KMS-11 (cell line): Measurements from ENCODE around the gene TSPAN14.

ENCODE experiments used
- H2AFZ ChIP-seq: fragments of 200-600 bp; sonication (generic); 2 replicates; pipeline ENCODE4 v1.6.1; 2016; ENCODE audit warnings: antibody characterized with exemption, mixed run types, low read depth
- H3K27ac ChIP-seq: fragments of 200-600 bp; sonication (generic); 2 replicates; pipeline ENCODE4 v1.6.1; 2016; ENCODE audit warnings: mild to moderate bottlenecking, mixed run types
- H3K27me3 ChIP-seq: fragments of 200-600 bp; sonication (generic); 2 replicates; pipeline ENCODE4 v1.6.1; 2017; ENCODE audit warnings: mild to moderate bottlenecking, low read depth, mixed run types, moderate library complexity; ENCODE audit not compliant: insufficient read depth
- H3K36me3 ChIP-seq: fragments of 200-600 bp; sonication (generic); 2 replicates; pipeline ENCODE4 v1.6.1; 2017; ENCODE audit warnings: mild to moderate bottlenecking, mixed run types; ENCODE audit not compliant: insufficient read depth
- H3K4me1 ChIP-seq: fragments of 200-600 bp; sonication (generic); 2 replicates; pipeline ENCODE4 v1.6.1; 2016; ENCODE audit warnings: mild to moderate bottlenecking, low read depth, mixed run types; ENCODE audit not compliant: poor library complexity, severe bottlenecking
- H3K4me2 ChIP-seq: fragments of 200-600 bp; sonication (generic); 2 replicates; pipeline ENCODE4 v1.7.0; 2016; ENCODE audit warnings: mild to moderate bottlenecking, mixed run types
- H3K4me3 ChIP-seq: fragments of 200-600 bp; sonication (generic); IDR thresholded peaks from 2 replicates; pipeline ENCODE4 v1.6.1; 2017; ENCODE audit warnings: low read depth, low read length, mixed read lengths; ENCODE audit not compliant: insufficient read depth
- H3K79me2 ChIP-seq: fragments of 200-600 bp; sonication (generic); 2 replicates; pipeline ENCODE4 v1.6.1; 2016; ENCODE audit warnings: low read depth, mixed run types; ENCODE audit not compliant: insufficient read depth
- H3K9ac ChIP-seq: fragments of 200-600 bp; sonication (generic); 2 replicates; pipeline ENCODE4 v1.6.1; 2016; ENCODE audit warnings: mild to moderate bottlenecking, mixed run types
- H4K20me1 ChIP-seq: fragments of 200-600 bp; sonication (generic); 2 replicates; pipeline ENCODE4 v1.6.1; 2016; ENCODE audit warnings: mild to moderate bottlenecking, mixed run types; ENCODE audit not compliant: insufficient read depth
- TF ChIP-seq, protein P1 (sequence below): fragments of 200-600 bp; sonication (generic); conservative IDR thresholded peaks from 2 replicates; pipeline ENCODE4 v1.6.1; 2017; ENCODE audit warnings: low read depth, mild to moderate bottlenecking, antibody characterized with exemption, low read length, moderate library complexity, mixed read lengths

The TSPAN14 gene

DNA sequence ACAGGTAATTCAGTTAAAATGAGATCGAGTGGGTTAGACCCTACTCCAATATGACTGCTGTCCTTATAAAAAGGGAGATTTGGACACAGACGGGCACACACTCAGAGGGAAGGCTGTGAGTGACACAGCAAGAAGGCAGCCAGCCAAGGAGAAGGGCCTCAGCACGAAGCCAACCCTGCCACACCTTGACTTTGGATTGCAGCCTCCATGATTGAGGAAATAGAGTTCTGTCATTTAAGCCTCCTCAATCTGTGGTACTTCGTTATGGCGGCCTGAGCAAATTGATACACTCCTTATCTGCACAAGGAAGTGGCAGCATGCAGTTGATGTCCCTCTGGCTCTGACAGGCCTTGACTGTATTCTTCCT, 127.3 kb downstream of the TSPAN14 start:
- Histone ChIP-seq H2AFZ (no peak overlapping the region), H3K9ac (no peak overlapping the region), H4K20me1 (no peaks in the 10 kb centered on the region), H3K4me1 (no peaks in the 10 kb centered on the region), H3K4me3 (no peak overlapping the region), H3K79me2 (no peaks in the 10 kb centered on the region), H3K27ac (no peak overlapping the region), H3K27me3 (no peaks in the 10 kb centered on the region), H3K4me2 (no peak overlapping the region), H3K36me3 (no peaks in the 10 kb centered on the region)
- TF ChIP-seq, protein P1, sequence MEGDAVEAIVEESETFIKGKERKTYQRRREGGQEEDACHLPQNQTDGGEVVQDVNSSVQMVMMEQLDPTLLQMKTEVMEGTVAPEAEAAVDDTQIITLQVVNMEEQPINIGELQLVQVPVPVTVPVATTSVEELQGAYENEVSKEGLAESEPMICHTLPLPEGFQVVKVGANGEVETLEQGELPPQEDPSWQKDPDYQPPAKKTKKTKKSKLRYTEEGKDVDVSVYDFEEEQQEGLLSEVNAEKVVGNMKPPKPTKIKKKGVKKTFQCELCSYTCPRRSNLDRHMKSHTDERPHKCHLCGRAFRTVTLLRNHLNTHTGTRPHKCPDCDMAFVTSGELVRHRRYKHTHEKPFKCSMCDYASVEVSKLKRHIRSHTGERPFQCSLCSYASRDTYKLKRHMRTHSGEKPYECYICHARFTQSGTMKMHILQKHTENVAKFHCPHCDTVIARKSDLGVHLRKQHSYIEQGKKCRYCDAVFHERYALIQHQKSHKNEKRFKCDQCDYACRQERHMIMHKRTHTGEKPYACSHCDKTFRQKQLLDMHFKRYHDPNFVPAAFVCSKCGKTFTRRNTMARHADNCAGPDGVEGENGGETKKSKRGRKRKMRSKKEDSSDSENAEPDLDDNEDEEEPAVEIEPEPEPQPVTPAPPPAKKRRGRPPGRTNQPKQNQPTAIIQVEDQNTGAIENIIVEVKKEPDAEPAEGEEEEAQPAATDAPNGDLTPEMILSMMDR = no peak

DNA sequence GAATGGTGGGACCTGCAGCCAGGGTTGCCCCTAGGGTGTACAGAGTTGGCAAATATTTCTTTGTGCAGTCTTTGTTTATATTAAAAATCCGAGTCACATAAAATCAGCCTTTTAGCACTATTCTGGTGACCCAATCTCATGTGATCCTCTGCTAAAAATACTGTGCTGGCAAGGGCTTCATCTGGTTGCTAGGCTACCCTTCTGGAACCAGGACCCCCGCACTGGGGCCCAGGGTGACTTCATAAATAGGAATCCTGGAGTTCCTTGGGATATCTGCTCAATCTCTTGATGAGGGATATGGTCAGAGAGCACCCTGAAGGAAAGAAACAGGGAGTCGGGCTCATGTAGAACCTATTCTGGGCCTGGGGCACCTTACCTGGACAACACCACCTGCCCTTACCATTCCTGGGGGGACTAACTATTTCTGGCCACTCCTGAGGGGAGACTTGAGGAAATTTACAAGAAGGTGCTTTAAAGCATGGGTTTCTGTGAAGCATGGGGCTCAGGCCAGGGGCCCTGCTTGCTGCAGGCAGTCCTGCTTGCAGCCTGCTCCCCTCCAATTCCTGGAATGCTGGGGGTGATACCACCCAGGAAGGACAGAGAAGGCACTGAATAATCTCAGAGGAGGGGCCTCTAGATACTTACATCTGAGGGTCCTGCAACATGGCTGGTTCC, 128.3 kb downstream of the TSPAN14 start:
- Histone ChIP-seq H3K79me2 (no peaks in the 10 kb centered on the region), H3K27ac (no peak overlapping the region), H3K27me3 (no peaks in the 10 kb centered on the region), H4K20me1 (no peaks in the 10 kb centered on the region), H3K36me3 (no peaks in the 10 kb centered on the region), H3K4me1 (no peaks in the 10 kb centered on the region), H3K9ac (no peak overlapping the region), H3K4me2 (no peak overlapping the region), H2AFZ (no peak overlapping the region), H3K4me3 (no peak overlapping the region)
- TF ChIP-seq, protein P1 = no peak
